Measurements from ENCODE around the gene STOML3. TPM values are rescaled to one million over a fixed set of nuclear protein-coding genes. Genes with fewer than 3 reads are reported as not detected.

Gene STOML3
- polyA plus RNA-seq, 1 of the 3 experiments (the other 2 are of a cell fraction), result not detected

DNA sequence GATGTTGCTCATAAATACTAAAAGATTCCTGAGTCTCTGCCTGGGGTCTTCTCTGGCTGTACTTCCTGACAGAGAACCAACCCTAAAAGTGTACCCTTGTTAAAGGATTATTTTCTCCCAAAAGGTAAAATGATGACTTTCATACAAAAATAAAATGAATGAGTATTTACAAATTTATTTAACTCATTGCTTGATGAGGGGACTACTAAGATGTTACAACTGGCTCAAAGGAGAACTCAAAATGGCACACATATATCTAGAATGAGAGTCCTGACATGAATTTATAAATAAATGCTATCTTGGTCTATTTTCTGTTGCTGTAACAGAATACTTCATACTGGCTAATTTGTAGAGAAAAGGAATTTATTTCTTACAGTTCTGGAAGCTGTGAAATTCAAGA lies 30.5 kb downstream of the STOML3 start:
- no peak overlapping the region for H3K9ac ChIP-seq
- no peak overlapping the region for H3K4me2 ChIP-seq
- H3K27ac ChIP-seq (ENCODE audit: low read depth in 2 of 2, low read length in 1 of 2), result no peak overlapping the region
- H2AFZ ChIP-seq (ENCODE audit: low read depth), result no peak overlapping the region
- TF ChIP-seq RFX5 (IDR thresholded peaks at IDR 0.05; ENCODE audit: low read length) (no peak), FOXM1 (IDR thresholded peaks at IDR 0.05; ENCODE audit: low read depth) (no peak), FOSL2 (IDR thresholded peaks at IDR 0.05; ENCODE audit: borderline replicate concordance, low read depth) (no peak), TEAD4 (IDR thresholded peaks at IDR 0.05; ENCODE audit: borderline replicate concordance, insufficient read depth) (no peak), MAX (IDR thresholded peaks at IDR 0.05; ENCODE audit: low read depth) (no peak), RAD21 (IDR thresholded peaks at IDR 0.05; ENCODE audit: low read length) (no peak), MXI1 (IDR thresholded peaks at IDR 0.05; ENCODE audit: low read depth, low read length) (no peak), RXRA (IDR thresholded peaks at IDR 0.05; ENCODE audit: borderline replicate concordance, low read depth) (no peak), USF1 (IDR thresholded peaks at IDR 0.05; ENCODE audit: borderline replicate concordance, low read depth) (no peak), YY1 (IDR thresholded peaks at IDR 0.05; ENCODE audit: low read depth) (no peak), GABPA (IDR thresholded peaks at IDR 0.05; ENCODE audit: low read depth) (no peak), NFIC (IDR thresholded peaks at IDR 0.05; ENCODE audit: borderline replicate concordance) (no peak), EP300 (IDR thresholded peaks at IDR 0.05; ENCODE audit: borderline replicate concordance in 1 of 2, low read depth in 1 of 2, low read length in 1 of 2) (no peak), ELF1 (IDR thresholded peaks at IDR 0.05) (no peak)
- TF ChIP-seq, protein P1, sequence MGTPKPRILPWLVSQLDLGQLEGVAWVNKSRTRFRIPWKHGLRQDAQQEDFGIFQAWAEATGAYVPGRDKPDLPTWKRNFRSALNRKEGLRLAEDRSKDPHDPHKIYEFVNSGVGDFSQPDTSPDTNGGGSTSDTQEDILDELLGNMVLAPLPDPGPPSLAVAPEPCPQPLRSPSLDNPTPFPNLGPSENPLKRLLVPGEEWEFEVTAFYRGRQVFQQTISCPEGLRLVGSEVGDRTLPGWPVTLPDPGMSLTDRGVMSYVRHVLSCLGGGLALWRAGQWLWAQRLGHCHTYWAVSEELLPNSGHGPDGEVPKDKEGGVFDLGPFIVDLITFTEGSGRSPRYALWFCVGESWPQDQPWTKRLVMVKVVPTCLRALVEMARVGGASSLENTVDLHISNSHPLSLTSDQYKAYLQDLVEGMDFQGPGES (IDR thresholded peaks at IDR 0.05; ENCODE audit: low read depth, low read length), result no peak
- CTCF ChIA-PET, result interaction anchor here (1.2 kb wide), 1 partner anchor 12 kb away, joined by 5 read pairs; no protein-coding TSS in a partner anchor
- DNase-seq, result no peak
- no peak overlapping the region for H3K4me3 ChIP-seq (ENCODE audit: low read depth in 2 of 2, low read length in 1 of 2)
- H3K36me3 ChIP-seq (replicated peaks in 1 of 2; ENCODE audit: control insufficient read depth in 1 of 2, insufficient read depth in 2 of 2, low read length in 1 of 2), result no peaks in the 10 kb centered on the region
- H3K9me2 ChIP-seq, result no peaks in the 10 kb centered on the region
- no peaks in the 10 kb centered on the region for H4K20me1 ChIP-seq (ENCODE audit: insufficient read depth)
- H3F3A ChIP-seq (replicated peaks; ENCODE audit: insufficient read depth), result no peaks in the 10 kb centered on the region
- no peaks in the 10 kb centered on the region for H3K9me3 ChIP-seq
- H3K4me1 ChIP-seq (ENCODE audit: control insufficient read depth in 1 of 2, insufficient read depth in 2 of 2, low read depth in 1 of 2, low read length in 1 of 2), result no peaks in the 10 kb centered on the region
- H3K79me2 ChIP-seq (ENCODE audit: insufficient read depth), result no peaks in the 10 kb centered on the region
- POLR2A ChIA-PET, result no interaction called here
- H3K27me3 ChIP-seq (ENCODE audit: insufficient read depth), result no peaks in the 10 kb centered on the region

DNA sequence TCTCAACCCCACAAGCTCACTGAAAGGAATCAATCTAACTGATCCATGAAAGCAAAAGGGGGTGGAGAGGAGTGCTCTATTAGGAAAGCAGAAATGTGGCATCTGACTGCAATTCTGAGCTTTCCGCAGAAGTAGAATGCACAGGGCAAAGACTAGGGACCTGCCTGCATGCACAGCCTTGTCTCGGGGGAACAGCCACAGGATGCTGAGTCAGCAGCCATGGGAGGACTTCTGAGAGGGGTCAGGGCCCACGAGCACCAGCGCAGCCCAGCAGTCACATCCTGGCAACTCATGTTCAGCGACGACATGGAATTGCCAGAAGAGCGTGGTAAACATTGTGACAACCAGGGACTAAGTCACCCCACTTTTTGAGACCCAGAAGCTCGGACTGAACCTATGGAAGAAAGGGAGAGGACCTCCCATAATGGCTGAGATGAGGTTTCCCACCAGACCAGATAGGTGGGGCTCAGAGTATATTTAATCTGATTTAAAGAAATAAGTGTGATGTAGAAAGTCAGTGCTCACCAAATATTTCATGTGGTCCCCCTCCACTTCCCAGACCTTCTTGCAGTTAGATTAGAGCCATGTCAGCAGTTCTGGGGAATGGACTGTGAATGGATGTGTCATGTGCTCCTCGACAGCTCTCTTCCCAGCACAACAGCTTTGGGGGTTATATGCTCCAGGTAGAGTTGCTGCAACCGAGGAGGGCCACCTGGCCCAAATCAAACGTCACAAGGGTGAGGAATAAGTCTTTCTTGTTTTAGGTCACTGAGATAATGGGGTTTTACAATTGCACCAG lies 32.6 kb downstream of the STOML3 start:
- Histone ChIP-seq H4K20me1 (ENCODE audit: insufficient read depth) (no peaks in the 10 kb centered on the region), H3K9ac (no peak overlapping the region), H3K36me3 (replicated peaks in 1 of 2; ENCODE audit: control insufficient read depth in 1 of 2, insufficient read depth in 2 of 2, low read length in 1 of 2) (no peaks in the 10 kb centered on the region), H3K79me2 (ENCODE audit: insufficient read depth) (no peaks in the 10 kb centered on the region), H3F3A (replicated peaks; ENCODE audit: insufficient read depth) (no peaks in the 10 kb centered on the region), H3K27me3 (ENCODE audit: insufficient read depth) (no peaks in the 10 kb centered on the region), H3K4me2 (no peak overlapping the region), H3K4me3 (ENCODE audit: low read depth in 2 of 2, low read length in 1 of 2) (no peak overlapping the region), H2AFZ (ENCODE audit: low read depth) (no peak overlapping the region), H3K9me3 (no peaks in the 10 kb centered on the region), H3K27ac (ENCODE audit: low read depth in 2 of 2, low read length in 1 of 2) (no peak overlapping the region), H3K4me1 (ENCODE audit: control insufficient read depth in 1 of 2, insufficient read depth in 2 of 2, low read depth in 1 of 2, low read length in 1 of 2) (no peaks in the 10 kb centered on the region), H3K9me2 (no peaks in the 10 kb centered on the region)
- DNase-seq, result no peak
- CTCF ChIA-PET, result interaction anchor here (0.9 kb wide), 1 partner anchor 13 kb away, joined by 4 read pairs; no protein-coding TSS in a partner anchor
- POLR2A ChIA-PET, result no interaction called here
- 38% methylated on average over 8 of the region's 11 CpGs for WGBS (ENCODE audit: low lambda C conversion rate)
- TF ChIP-seq FOXJ3 (CRISPR knock-in tag; IDR thresholded peaks at IDR 0.05), result no peak
- no peak for TF ChIP-seq MAX (IDR thresholded peaks at IDR 0.05; ENCODE audit: low read depth)
- TF ChIP-seq MXI1 (IDR thresholded peaks at IDR 0.05; ENCODE audit: low read depth, low read length), result no peak
- TF ChIP-seq FOSL2 (IDR thresholded peaks at IDR 0.05; ENCODE audit: borderline replicate concordance, low read depth), result no peak
- TF ChIP-seq SMC3 (IDR thresholded peaks at IDR 0.05; ENCODE audit: low read depth, low read length), result no peak
- TF ChIP-seq RCOR1 (IDR thresholded peaks at IDR 0.05; ENCODE audit: low read length), result no peak
- TF ChIP-seq, protein P1 (IDR thresholded peaks at IDR 0.05; ENCODE audit: low read depth, low read length), result no peak
- TF ChIP-seq USF1 (IDR thresholded peaks at IDR 0.05; ENCODE audit: borderline replicate concordance, low read depth), result no peak

Data from SK-N-SH (cell line).